ENCODE data around the gene NCAM1.
"Not testable (repeated sequence)": the region's sequence is repeated elsewhere in the genome, so short reads cannot be mapped to it uniquely, and the experiment has no call there.

Gene NCAM1

GRCh38 chr11:113287801-113288200 is 326.6 kb downstream of the NCAM1 start:
- no peak for DNase-seq (ENCODE audit: extremely low spot score)
- POLR2A ChIA-PET, result no interaction called here
- TF ChIP-seq CTCF (IDR thresholded peaks at IDR 0.05; ENCODE audit: control extremely low read depth, extremely low read depth, low read depth, missing control alignments), result no peak
- CTCF ChIA-PET, result interaction anchor here (2.3 to 4.3 kb wide), 4 partner anchors 11 to 1007 kb away, joined by 21 to 94 read pairs (median 31); no protein-coding TSS in a partner anchor

GRCh38 chr11:113288286-113288863 is 327.2 kb downstream of the NCAM1 start:
- ChIA-PET CTCF (interaction anchor here (1.4 to 4.3 kb wide), 13 partner anchors 10 to 1069 kb away, joined by 4 to 94 read pairs (median 10); partner anchors contain the start of gene TTC12), POLR2A (no interaction called here)
- DNase-seq (ENCODE audit: extremely low spot score), result no peak
- no peak for TF ChIP-seq CTCF (IDR thresholded peaks at IDR 0.05; ENCODE audit: control extremely low read depth, extremely low read depth, low read depth, missing control alignments)

- peak; percentile 81 for DNase-seq (ENCODE audit: extremely low spot score)
- peak; percentile 90 for TF ChIP-seq CTCF (IDR thresholded peaks at IDR 0.05; ENCODE audit: control extremely low read depth, extremely low read depth, low read depth, missing control alignments)
- ChIA-PET CTCF (interaction anchor here (0.7 to 4.3 kb wide), 54 partner anchors 9 to 1354 kb away, joined by 3 to 94 read pairs (median 4); partner anchors contain the start of gene TTC12), POLR2A (no interaction called here)
Measured at GRCh38 chr11:113289431-113290187, 328.4 kb downstream of the NCAM1 start.

GRCh38 chr11:113293936-113294335 is 332.7 kb downstream of the NCAM1 start:
- DNase-seq (ENCODE audit: extremely low spot score), result no peak
- POLR2A ChIA-PET, result no interaction called here
- CTCF ChIA-PET, result no interaction called here
- TF ChIP-seq CTCF (IDR thresholded peaks at IDR 0.05; ENCODE audit: control extremely low read depth, extremely low read depth, low read depth, missing control alignments), result no peak

- ChIA-PET CTCF (interaction anchor here (0.8 to 2.5 kb wide), 4 partner anchors 10 to 707 kb away, joined by 3 to 15 read pairs (median 4); no protein-coding TSS in a partner anchor), POLR2A (no interaction called here)
- no peak for TF ChIP-seq CTCF (IDR thresholded peaks at IDR 0.05; ENCODE audit: control extremely low read depth, extremely low read depth, low read depth, missing control alignments)
- no peak for DNase-seq (ENCODE audit: extremely low spot score)
Measured at GRCh38 chr11:113295993-113296392, 334.8 kb downstream of the NCAM1 start.

- DNase-seq (ENCODE audit: extremely low spot score), result no peak
- TF ChIP-seq CTCF (IDR thresholded peaks at IDR 0.05; ENCODE audit: control extremely low read depth, extremely low read depth, low read depth, missing control alignments), result no peak
- ChIA-PET POLR2A (no interaction called here), CTCF (interaction anchor here (0.8 to 2.8 kb wide), 5 partner anchors 8 to 714 kb away, joined by 3 to 21 read pairs (median 5); partner anchors contain the start of gene ZW10)
Measured at GRCh38 chr11:113296447-113297205, 335.4 kb downstream of the NCAM1 start.

- POLR2A ChIA-PET; DNase-seq (ENCODE audit: extremely low spot score): not testable (repeated sequence)
- CTCF ChIA-PET, result interaction anchor here (1.2 to 2.8 kb wide), 2 partner anchors 9 to 21 kb away, joined by 3 to 21 read pairs; no protein-coding TSS in a partner anchor
Measured at GRCh38 chr11:113298496-113298895, 337.3 kb downstream of the NCAM1 start.

Measured in GM10248 (cell line).